Fibroblast of villous mesenchyme (primary cell): ENCODE measurements around the gene AIDA. TPM values are rescaled to one million over a fixed set of nuclear protein-coding genes. Genes with fewer than 3 reads are reported as not detected.
"Not testable (repeated sequence)": the region's sequence is repeated elsewhere in the genome, so short reads cannot be mapped to it uniquely, and the experiment has no call there.

Experiments
- DNase-seq: peaks from one replicate; pipeline ENCODE4 v3.0.0-alpha.2; 2010; ENCODE audit warnings: low read depth
- H3K4me3 ChIP-seq: 2 replicates; pipeline ENCODE4 v1.5.1; 2011; ENCODE audit warnings: low read depth, mild to moderate bottlenecking, low read length
- total RNA-seq: library from RNA; depleted of rRNA; stranded (reverse); fragments of >200 nt; gene quantifications from 2 replicates; pipeline ENCODE4 v1.2.3, GENCODE V29; 2012
- TF ChIP-seq, protein P1 (sequence below): IDR thresholded peaks from 2 replicates; pipeline ENCODE4 v1.5.1; 2012; ENCODE audit warnings: low read depth, mild to moderate bottlenecking, low read length; ENCODE audit not compliant: insufficient read depth

Gene AIDA
- total RNA-seq, 1 donor: 48.4 TPM

- no peak for DNase-seq
- TF ChIP-seq, protein P1, sequence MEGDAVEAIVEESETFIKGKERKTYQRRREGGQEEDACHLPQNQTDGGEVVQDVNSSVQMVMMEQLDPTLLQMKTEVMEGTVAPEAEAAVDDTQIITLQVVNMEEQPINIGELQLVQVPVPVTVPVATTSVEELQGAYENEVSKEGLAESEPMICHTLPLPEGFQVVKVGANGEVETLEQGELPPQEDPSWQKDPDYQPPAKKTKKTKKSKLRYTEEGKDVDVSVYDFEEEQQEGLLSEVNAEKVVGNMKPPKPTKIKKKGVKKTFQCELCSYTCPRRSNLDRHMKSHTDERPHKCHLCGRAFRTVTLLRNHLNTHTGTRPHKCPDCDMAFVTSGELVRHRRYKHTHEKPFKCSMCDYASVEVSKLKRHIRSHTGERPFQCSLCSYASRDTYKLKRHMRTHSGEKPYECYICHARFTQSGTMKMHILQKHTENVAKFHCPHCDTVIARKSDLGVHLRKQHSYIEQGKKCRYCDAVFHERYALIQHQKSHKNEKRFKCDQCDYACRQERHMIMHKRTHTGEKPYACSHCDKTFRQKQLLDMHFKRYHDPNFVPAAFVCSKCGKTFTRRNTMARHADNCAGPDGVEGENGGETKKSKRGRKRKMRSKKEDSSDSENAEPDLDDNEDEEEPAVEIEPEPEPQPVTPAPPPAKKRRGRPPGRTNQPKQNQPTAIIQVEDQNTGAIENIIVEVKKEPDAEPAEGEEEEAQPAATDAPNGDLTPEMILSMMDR: no peak
- H3K4me3 ChIP-seq: no peak overlapping the region
Measured at GRCh38 chr1:222750651-222751050, 38.4 kb upstream of the AIDA start.

- H3K4me3 ChIP-seq: no peak overlapping the region
- TF ChIP-seq, protein P1: no peak
- DNase-seq: no peak
Measured at GRCh38 chr1:222749927-222750326, 37.6 kb upstream of the AIDA start.

DNA sequence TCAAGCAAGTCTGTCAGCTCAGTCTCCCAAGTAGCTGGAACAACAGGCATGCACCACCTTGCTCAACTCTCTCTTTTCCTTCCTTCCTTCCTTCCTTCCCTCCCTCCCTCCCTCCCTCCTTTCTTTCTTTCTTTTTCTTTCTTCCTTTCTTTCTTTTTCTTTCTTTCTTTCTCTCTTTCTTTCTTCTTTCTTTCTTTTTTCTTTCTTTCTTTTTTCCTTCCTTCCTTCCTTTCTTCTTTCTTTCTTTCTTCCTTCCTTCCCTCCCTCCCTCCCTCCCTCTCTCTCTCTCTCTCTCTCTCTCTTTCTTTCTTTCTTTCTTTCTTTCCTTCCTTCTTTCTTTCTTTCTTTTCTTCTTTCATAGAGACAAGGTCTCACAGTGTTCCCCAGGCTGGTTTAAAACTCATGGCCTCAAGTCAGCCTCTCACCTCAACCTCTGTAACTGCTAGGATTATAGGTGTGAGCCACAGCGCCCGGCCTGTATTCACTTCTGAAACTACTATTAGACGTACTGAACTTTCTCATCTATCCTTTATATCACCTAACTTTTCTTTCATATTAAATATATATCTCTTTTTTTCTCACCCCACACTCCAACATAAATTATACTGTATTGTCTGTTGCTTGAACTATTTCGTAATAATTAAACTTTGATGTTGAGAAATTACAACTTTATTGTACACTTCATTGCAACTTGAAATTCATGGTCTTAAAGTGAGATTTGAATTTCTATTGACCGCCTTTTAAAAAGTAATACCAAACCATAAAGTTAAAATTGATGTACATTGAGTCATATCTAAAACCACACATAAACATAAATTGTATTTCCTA, 29.6 kb upstream of the AIDA start:
- not testable (repeated sequence) for DNase-seq, H3K4me3 ChIP-seq

GRCh38 chr1:222739929-222740328, 27.6 kb upstream of the AIDA start:
- TF ChIP-seq, protein P1: no peak
- no peak overlapping the region for H3K4me3 ChIP-seq
- no peak for DNase-seq

GRCh38 chr1:222739465-222739864, 27.2 kb upstream of the AIDA start:
- TF ChIP-seq, protein P1: no peak
- no peak for DNase-seq
- H3K4me3 ChIP-seq: no peak overlapping the region

GRCh38 chr1:222736972-222737371, 24.7 kb upstream of the AIDA start, which contains the start of gene FAM177B:
Gene FAM177B (plus strand): TSS chr1:222737202. CDS start chr1:222746546, 9,344 bp downstream.
- no peak for DNase-seq
- TF ChIP-seq, protein P1: no peak
- H3K4me3 ChIP-seq: no peak within 1 kb of the TSS

DNA sequence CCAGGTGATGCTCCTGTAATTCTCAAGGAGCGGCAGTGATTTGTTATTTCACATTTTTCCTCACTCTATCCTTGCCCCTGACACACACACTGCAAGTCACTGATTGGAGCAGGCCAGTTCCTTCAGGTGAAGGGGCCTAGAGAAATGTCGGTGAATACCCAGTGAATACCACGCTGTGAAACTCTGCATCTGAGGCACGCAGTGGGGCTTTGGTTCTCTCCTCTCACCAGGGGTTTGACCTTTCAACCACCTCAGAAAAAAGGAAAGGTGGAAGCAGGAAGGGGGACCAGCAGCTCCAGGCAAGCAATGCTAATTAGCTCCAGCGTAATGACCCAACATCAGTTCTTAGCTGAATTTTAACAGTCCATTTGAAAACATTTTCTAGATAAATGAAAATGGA, 24.2 kb upstream of the AIDA start:
- H3K4me3 ChIP-seq: no peak overlapping the region
- DNase-seq: no peak
- TF ChIP-seq, protein P1: no peak
